Panc1 (cell line): ENCODE data around the gene EHD4. TPM values are rescaled to one million over a fixed set of nuclear protein-coding genes. Genes with fewer than 3 reads are reported as not detected.

ENCODE experiments used
- ATAC-seq: fragments of 200-7000 bp; cut with Tn5 transposase; 2 replicates; pipeline ENCODE4 v1.9.1; 2020; ENCODE audit warnings: mild to moderate bottlenecking, moderate library complexity
- BruUV-seq: library from RNA; stranded (reverse); fragments of 400-500 nt; replicated peaks from 2 replicates; lab custom pipeline; 2021; lab: Mats Ljungman, UMichigan
- CTCF ChIA-PET: fragments of 300-600 bp; sonication (Branson Sonifier 250); formaldehyde crosslinking; loops from one replicate; lab custom pipeline; 2022; ENCODE audit warnings: antibody characterized with exemption; lab: Charles Lee
- POLR2A ChIA-PET: fragments of 300-600 bp; sonication (Branson Sonifier 250); formaldehyde crosslinking; loops from one replicate; lab custom pipeline; 2022; ENCODE audit warnings: antibody characterized with exemption; lab: Charles Lee
- DNase-seq: peaks from one replicate; pipeline ENCODE4 v3.0.0-alpha.2; 2010; ENCODE audit warnings: low read depth, low spot score
- H3K27ac ChIP-seq: 2 replicates; pipeline ENCODE4 v1.5.1; 2011; ENCODE audit warnings: mild to moderate bottlenecking, low read length, inconsistent platforms
- H3K27me3 ChIP-seq: fragments of 200-500 bp; sonication (Bioruptor generic); 2 replicates; pipeline ENCODE4 v1.6.0; 2014; ENCODE audit warnings: low read length, inconsistent platforms; ENCODE audit not compliant: control insufficient read depth, insufficient read depth
- H3K36me3 ChIP-seq: fragments of 200-500 bp; sonication (Bioruptor generic); 2 replicates; pipeline ENCODE4 v1.5.1; 2014; ENCODE audit warnings: inconsistent platforms, mild to moderate bottlenecking, low read length, moderate library complexity; ENCODE audit not compliant: control insufficient read depth, insufficient read depth
- H3K4me1 ChIP-seq: 2 replicates; pipeline ENCODE4 v1.5.1; 2011; ENCODE audit warnings: inconsistent platforms, mild to moderate bottlenecking, low read length, moderate library complexity; ENCODE audit not compliant: control insufficient read depth, insufficient read depth
- H3K4me3 ChIP-seq, 2 experiments: 2 replicates each; pipeline ENCODE4 v1.5.1; 2011 to 2012; ENCODE audit warnings: low read depth in 2 of 2, low read length in 2 of 2, mild to moderate bottlenecking in 2 of 2, inconsistent platforms in 1 of 2, moderate library complexity in 1 of 2
- H3K9me3 ChIP-seq: fragments of 200-500 bp; sonication (Bioruptor generic); 2 replicates; pipeline ENCODE4 v1.5.1; 2014; ENCODE audit warnings: low read depth, mild to moderate bottlenecking, inconsistent platforms, low read length, moderate library complexity; ENCODE audit not compliant: control insufficient read depth, insufficient read depth
- POLR2AphosphoS5 ChIP-seq: IDR thresholded peaks from 2 replicates; pipeline ENCODE4 v1.6.1; 2012; ENCODE audit warnings: mild to moderate bottlenecking, low read depth, low read length, moderate library complexity
- SIN3A ChIP-seq: IDR thresholded peaks from 2 replicates; pipeline ENCODE4 v1.6.1; 2012; ENCODE audit warnings: low read depth, mild to moderate bottlenecking, low read length, moderate library complexity, borderline replicate concordance; ENCODE audit not compliant: insufficient read depth
- TCF7L2 ChIP-seq: IDR thresholded peaks from 2 replicates; pipeline ENCODE4 v1.6.1; 2011; ENCODE audit warnings: mild to moderate bottlenecking, low read depth, low read length, inconsistent platforms
- in situ Hi-C: cut with HindIII; loops from 2 replicates; pipeline ENCODE4 v1.10.0; 2016; ENCODE audit warnings: low sequenced_read_pairs, low pct_unique_long_range_greater_than_20kb
- intact Hi-C: fragments of 100-400 bp; cut with micrococcal nuclease; formaldehyde crosslinking; loops from one replicate; pipeline ENCODE4 v1.10.0; 2022; ENCODE audit not compliant: unreplicated experiment
- total RNA-seq: library from RNA; stranded (reverse); gene quantifications from one replicate; pipeline ENCODE4 v1.2.1, GENCODE V29; 2021; ENCODE audit not compliant: unreplicated experiment
- TF ChIP-seq, protein P1 (sequence below): fragments of 450-650 bp; IDR thresholded peaks from 2 replicates; pipeline ENCODE4 v1.5.1; 2017; ENCODE audit warnings: mild to moderate bottlenecking
- TF ChIP-seq, protein P2 (sequence below), 2 experiments: IDR thresholded peaks; 2 replicates each; pipeline ENCODE4 v1.6.1; 2011 to 2012; ENCODE audit warnings: low read depth in 2 of 2, control low read depth in 1 of 2, low read length in 1 of 2, mild to moderate bottlenecking in 1 of 2, moderate library complexity in 1 of 2; ENCODE audit not compliant: insufficient read depth in 1 of 2

EHD4 gene
- total RNA-seq, 1 experiment from 2014 or later, result 43.2 TPM

DNA sequence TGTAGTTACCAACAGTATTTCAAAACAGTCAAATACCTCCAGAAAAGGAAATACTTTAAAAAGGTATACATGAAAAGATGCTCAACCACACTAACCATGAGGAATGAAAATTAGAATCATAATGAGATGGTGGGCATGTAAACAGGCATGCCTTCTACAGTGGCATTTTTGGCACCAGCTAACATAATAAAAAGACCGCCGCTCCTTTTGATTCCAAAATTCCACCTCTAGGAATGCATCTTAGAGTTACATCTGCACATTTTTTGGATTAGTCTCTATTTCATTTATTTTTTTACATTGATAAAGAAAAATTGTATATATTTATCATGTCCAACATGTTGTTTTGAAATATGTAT lies 41.5 kb downstream of the EHD4 start:
- DNase-seq, result no peak
- BruUV-seq, result no TSS peak
- no peak; the same call in 1 of the 2 replicates for ATAC-seq
- intact Hi-C loops, result no loop called here
- Histone ChIP-seq H3K4me3 (no peak overlapping the region), H3K9me3 (no peaks in the 10 kb centered on the region), H3K36me3 (no peaks in the 10 kb centered on the region), H3K27ac (peak overlapping the region; percentile 94), H3K4me1 (peaks cover 84% of the 10 kb centered on the region), H3K27me3 (no peaks in the 10 kb centered on the region)
- ChIA-PET CTCF (no interaction called here), POLR2A (interaction anchor here (0.6 kb wide), 1 partner anchor 120 kb away, joined by 4 read pairs; no protein-coding TSS in a partner anchor)
- in situ Hi-C loops, result no loop called here
- TF ChIP-seq, protein P1, sequence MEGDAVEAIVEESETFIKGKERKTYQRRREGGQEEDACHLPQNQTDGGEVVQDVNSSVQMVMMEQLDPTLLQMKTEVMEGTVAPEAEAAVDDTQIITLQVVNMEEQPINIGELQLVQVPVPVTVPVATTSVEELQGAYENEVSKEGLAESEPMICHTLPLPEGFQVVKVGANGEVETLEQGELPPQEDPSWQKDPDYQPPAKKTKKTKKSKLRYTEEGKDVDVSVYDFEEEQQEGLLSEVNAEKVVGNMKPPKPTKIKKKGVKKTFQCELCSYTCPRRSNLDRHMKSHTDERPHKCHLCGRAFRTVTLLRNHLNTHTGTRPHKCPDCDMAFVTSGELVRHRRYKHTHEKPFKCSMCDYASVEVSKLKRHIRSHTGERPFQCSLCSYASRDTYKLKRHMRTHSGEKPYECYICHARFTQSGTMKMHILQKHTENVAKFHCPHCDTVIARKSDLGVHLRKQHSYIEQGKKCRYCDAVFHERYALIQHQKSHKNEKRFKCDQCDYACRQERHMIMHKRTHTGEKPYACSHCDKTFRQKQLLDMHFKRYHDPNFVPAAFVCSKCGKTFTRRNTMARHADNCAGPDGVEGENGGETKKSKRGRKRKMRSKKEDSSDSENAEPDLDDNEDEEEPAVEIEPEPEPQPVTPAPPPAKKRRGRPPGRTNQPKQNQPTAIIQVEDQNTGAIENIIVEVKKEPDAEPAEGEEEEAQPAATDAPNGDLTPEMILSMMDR, result no peak
- peak; percentile 95 for TF ChIP-seq TCF7L2

DNA sequence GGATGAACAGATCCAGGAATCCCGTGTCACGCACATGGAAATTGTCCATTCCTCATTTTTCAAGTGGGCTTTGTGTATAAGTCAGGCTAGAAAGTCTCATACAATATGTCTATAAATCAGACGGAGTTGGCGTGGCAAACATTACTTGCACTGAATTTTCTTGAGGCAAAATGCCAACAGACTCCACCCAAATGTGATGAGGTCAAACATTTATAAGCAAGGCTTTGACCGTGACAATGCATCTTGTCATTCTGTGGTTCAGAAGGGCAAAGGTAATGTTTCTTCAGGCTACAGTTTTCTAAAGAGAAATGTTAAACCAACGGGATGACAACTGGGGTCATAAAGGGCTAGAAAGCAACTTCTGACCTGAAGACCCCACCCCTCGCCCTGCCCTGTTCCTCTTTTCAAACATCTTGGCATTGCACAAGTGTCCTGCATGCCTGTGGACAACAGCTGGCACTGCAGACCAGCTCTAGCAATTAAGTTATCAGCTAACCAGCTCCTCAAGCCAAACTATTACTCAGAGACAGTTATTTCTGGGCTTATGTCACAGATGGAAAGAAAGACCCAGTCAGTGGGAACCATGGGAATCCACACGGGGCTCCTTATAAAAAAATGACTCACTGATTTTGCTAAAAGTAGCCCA lies 42.0 kb downstream of the EHD4 start:
- POLR2A ChIA-PET, result no interaction called here
- DNase-seq, result peak; percentile 94
- intact Hi-C loops, result no loop called here
- Histone ChIP-seq H3K4me3 (no peak overlapping the region), H3K27me3 (no peaks in the 10 kb centered on the region), H3K9me3 (no peaks in the 10 kb centered on the region), H3K36me3 (no peaks in the 10 kb centered on the region), H3K27ac (peak overlapping the region; percentile 94), H3K4me1 (peaks cover 84% of the 10 kb centered on the region)
- BruUV-seq, result TSS peak; percentile 6
- TF ChIP-seq POLR2AphosphoS5 (peak; percentile 48; the same call in 1 of the 2 replicates), SIN3A (no peak)
- CTCF ChIA-PET, result no interaction called here
- in situ Hi-C loops, result no loop called here
- ATAC-seq, result peak; percentile 83

DNA sequence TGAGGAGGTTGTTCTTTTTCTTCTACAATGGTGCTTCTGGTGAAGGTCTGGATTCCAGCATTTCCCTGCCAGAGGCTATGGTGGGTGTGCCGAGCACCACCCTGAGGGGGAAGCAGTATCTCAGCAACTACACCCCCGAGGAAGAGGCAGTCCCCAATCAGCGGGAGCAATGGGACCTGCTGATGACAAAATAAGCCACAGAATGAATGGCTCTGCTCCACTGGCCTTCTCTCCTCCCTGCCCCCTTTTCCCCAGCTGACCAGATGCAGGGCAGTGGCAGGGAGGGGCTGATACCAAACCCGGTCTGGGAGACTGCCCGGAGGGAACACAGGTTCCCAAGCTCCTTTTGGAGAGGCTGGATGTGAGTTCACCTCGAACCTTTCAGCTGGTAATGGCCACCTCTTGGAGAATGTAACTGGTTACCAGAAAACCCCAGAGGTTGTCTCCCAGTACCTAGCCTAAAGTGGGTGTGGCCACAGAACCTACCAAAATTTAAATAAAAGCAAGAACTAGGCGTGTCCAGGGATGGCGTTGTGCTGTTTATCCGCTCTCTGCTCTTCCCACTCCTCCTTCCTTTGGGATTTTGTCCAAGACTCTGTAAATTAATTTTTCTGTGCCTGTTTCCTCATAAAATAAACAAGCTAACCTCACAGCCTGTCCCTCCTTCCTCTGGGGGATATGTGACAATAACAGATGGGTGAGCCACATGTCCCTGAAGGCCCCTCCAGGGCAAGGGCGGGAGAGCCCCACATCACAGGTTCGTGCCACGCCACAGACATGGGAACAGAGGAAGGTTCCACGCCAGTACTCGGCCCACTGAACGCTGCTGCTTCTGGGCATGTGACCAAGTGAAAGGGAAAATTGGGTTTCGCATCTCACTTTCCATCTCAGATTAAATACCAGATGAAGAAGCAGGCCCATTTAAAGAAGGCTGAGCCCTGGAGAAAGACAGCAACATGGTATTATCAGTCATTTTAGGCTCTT lies 43.4 kb downstream of the EHD4 start:
- H3K4me1 ChIP-seq, result peaks cover 71% of the 10 kb centered on the region
- BruUV-seq, result no TSS peak
- DNase-seq (no peak), ATAC-seq (no peak)
- TF ChIP-seq SIN3A (no peak), POLR2AphosphoS5 (no peak), TCF7L2 (no peak)
- TF ChIP-seq, protein P2, sequence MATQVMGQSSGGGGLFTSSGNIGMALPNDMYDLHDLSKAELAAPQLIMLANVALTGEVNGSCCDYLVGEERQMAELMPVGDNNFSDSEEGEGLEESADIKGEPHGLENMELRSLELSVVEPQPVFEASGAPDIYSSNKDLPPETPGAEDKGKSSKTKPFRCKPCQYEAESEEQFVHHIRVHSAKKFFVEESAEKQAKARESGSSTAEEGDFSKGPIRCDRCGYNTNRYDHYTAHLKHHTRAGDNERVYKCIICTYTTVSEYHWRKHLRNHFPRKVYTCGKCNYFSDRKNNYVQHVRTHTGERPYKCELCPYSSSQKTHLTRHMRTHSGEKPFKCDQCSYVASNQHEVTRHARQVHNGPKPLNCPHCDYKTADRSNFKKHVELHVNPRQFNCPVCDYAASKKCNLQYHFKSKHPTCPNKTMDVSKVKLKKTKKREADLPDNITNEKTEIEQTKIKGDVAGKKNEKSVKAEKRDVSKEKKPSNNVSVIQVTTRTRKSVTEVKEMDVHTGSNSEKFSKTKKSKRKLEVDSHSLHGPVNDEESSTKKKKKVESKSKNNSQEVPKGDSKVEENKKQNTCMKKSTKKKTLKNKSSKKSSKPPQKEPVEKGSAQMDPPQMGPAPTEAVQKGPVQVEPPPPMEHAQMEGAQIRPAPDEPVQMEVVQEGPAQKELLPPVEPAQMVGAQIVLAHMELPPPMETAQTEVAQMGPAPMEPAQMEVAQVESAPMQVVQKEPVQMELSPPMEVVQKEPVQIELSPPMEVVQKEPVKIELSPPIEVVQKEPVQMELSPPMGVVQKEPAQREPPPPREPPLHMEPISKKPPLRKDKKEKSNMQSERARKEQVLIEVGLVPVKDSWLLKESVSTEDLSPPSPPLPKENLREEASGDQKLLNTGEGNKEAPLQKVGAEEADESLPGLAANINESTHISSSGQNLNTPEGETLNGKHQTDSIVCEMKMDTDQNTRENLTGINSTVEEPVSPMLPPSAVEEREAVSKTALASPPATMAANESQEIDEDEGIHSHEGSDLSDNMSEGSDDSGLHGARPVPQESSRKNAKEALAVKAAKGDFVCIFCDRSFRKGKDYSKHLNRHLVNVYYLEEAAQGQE (IDR thresholded peaks at IDR 0.05; ENCODE audit: insufficient read depth in 1 of 2, low read depth in 2 of 2, low read length in 1 of 2), result no peak
- TF ChIP-seq, protein P1, result no peak
- in situ Hi-C loops, result no loop called here
- no peak overlapping the region for H3K4me3 ChIP-seq
- intact Hi-C loops, result no loop called here
- CTCF ChIA-PET, result interaction anchor here (0.5 kb wide), 1 partner anchor 379 kb away, joined by 4 read pairs; no protein-coding TSS in a partner anchor
- H3K27me3 ChIP-seq, result no peaks in the 10 kb centered on the region
- POLR2A ChIA-PET, result no interaction called here
- no peaks in the 10 kb centered on the region for H3K9me3 ChIP-seq
- H3K27ac ChIP-seq, result peak overlapping the region; percentile 94
- no peaks in the 10 kb centered on the region for H3K36me3 ChIP-seq
